Measurements from ENCODE around the gene XPNPEP2.

The XPNPEP2 gene

GRCh38 chrX:129787336-129788055 is 48.7 kb downstream of the XPNPEP2 start:
- no peak overlapping the region for H3K4me3 ChIP-seq (ENCODE audit: low read depth, low read length)
- TF ChIP-seq POLR2A (IDR thresholded peaks at IDR 0.05; ENCODE audit: extremely low read depth, insufficient read length) (no peak), MAX (IDR thresholded peaks at IDR 0.05; ENCODE audit: low read depth, low read length) (no peak), MYC (IDR thresholded peaks at IDR 0.05; ENCODE audit: low read depth, low read length) (no peak), CTCF (IDR thresholded peaks at IDR 0.05; ENCODE audit: low read depth, low read length) (no peak)
- DNase-seq (ENCODE audit: low read depth), result no peak

- DNase-seq (ENCODE audit: low read depth), result no peak
- H3K4me3 ChIP-seq (ENCODE audit: low read depth, low read length), result no peak overlapping the region
- TF ChIP-seq MAX (IDR thresholded peaks at IDR 0.05; ENCODE audit: low read depth, low read length), result no peak
- no peak for TF ChIP-seq POLR2A (IDR thresholded peaks at IDR 0.05; ENCODE audit: extremely low read depth, insufficient read length)
- TF ChIP-seq MYC (IDR thresholded peaks at IDR 0.05; ENCODE audit: low read depth, low read length), result no peak
- TF ChIP-seq CTCF (IDR thresholded peaks at IDR 0.05; ENCODE audit: low read depth, low read length), result no peak
Measured at GRCh38 chrX:129788527-129788926, 49.7 kb downstream of the XPNPEP2 start.

- DNase-seq (ENCODE audit: low read depth), result no peak
- no peak overlapping the region for H3K4me3 ChIP-seq (ENCODE audit: low read depth, low read length)
- TF ChIP-seq POLR2A (IDR thresholded peaks at IDR 0.05; ENCODE audit: extremely low read depth, insufficient read length) (no peak), MYC (IDR thresholded peaks at IDR 0.05; ENCODE audit: low read depth, low read length) (no peak), MAX (IDR thresholded peaks at IDR 0.05; ENCODE audit: low read depth, low read length) (no peak), CTCF (IDR thresholded peaks at IDR 0.05; ENCODE audit: low read depth, low read length) (no peak)
Measured at GRCh38 chrX:129790146-129790545, 51.4 kb downstream of the XPNPEP2 start.

- H3K4me3 ChIP-seq (ENCODE audit: low read depth, low read length), result no peak overlapping the region
- DNase-seq (ENCODE audit: low read depth), result no peak
- no peak for TF ChIP-seq MAX (IDR thresholded peaks at IDR 0.05; ENCODE audit: low read depth, low read length)
- no peak for TF ChIP-seq CTCF (IDR thresholded peaks at IDR 0.05; ENCODE audit: low read depth, low read length)
- no peak for TF ChIP-seq POLR2A (IDR thresholded peaks at IDR 0.05; ENCODE audit: extremely low read depth, insufficient read length)
- no peak for TF ChIP-seq MYC (IDR thresholded peaks at IDR 0.05; ENCODE audit: low read depth, low read length)
Measured at GRCh38 chrX:129790808-129791207, 52.0 kb downstream of the XPNPEP2 start.

- no peak for DNase-seq (ENCODE audit: low read depth)
- H3K4me3 ChIP-seq (ENCODE audit: low read depth, low read length), result no peak overlapping the region
- TF ChIP-seq MAX (IDR thresholded peaks at IDR 0.05; ENCODE audit: low read depth, low read length) (no peak), MYC (IDR thresholded peaks at IDR 0.05; ENCODE audit: low read depth, low read length) (no peak), CTCF (IDR thresholded peaks at IDR 0.05; ENCODE audit: low read depth, low read length) (no peak), POLR2A (IDR thresholded peaks at IDR 0.05; ENCODE audit: extremely low read depth, insufficient read length) (no peak)
Measured at GRCh38 chrX:129791336-129791735, 52.6 kb downstream of the XPNPEP2 start.

Measured in NB4 (cell line).